Ureter (tissue), 1 donor: Measurements from ENCODE around the gene GNMT. TPM values are rescaled to one million over a fixed set of nuclear protein-coding genes. Genes with fewer than 3 reads are reported as not detected.
A peak's percentile ranks its signal among the peaks of the same experiment; 100 is the strongest.
"Not testable (repeated sequence)": the region's sequence is repeated elsewhere in the genome, so short reads cannot be mapped to it uniquely, and the experiment has no call there.

Experiments used
- DNase-seq: peaks from one replicate; pipeline ENCODE4 v3.0.0-alpha.2; 2020; ENCODE audit warnings: low spot score
- total RNA-seq: library from RNA; stranded (reverse); gene quantifications from one replicate; pipeline ENCODE4 v1.2.4, GENCODE V29; 2023
- donor health status: DM: yes; HTN: yes; CAD: no.

Gene GNMT
- total RNA-seq, 1 donor from 2014 or later, result 0.73 TPM

DNA sequence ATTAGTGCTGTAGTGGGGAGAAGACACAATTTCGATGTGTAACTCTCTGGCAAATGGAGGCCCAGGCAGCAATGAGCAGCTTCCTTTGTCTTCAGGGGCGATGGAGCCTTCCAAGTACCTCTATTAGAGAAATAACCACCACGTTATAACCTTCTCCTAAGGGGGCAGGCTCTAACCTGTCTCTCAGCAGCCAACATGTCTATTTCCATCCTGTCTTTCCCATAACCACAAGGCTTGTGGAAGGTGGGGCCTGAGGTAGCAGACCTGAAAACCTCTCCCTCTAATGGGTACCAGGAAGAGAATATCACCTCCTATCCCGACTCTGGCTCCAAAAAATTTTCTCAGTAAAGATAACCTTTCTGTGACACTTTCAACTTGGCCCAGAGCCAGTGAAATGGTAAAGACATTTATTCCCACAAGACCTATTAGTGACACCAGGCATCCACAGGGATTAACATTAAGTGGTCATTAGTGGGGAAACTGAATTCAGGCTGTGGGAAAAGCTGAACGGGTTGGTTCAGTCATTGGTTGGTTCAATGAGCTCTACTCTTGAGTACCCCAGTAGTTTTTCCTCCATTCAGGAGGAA lies 14.5 kb downstream of the GNMT start:
- no peak for DNase-seq

GRCh38 chr6:42978487-42978838 lies 17.9 kb downstream of the GNMT start:
- no peak for DNase-seq

DNA sequence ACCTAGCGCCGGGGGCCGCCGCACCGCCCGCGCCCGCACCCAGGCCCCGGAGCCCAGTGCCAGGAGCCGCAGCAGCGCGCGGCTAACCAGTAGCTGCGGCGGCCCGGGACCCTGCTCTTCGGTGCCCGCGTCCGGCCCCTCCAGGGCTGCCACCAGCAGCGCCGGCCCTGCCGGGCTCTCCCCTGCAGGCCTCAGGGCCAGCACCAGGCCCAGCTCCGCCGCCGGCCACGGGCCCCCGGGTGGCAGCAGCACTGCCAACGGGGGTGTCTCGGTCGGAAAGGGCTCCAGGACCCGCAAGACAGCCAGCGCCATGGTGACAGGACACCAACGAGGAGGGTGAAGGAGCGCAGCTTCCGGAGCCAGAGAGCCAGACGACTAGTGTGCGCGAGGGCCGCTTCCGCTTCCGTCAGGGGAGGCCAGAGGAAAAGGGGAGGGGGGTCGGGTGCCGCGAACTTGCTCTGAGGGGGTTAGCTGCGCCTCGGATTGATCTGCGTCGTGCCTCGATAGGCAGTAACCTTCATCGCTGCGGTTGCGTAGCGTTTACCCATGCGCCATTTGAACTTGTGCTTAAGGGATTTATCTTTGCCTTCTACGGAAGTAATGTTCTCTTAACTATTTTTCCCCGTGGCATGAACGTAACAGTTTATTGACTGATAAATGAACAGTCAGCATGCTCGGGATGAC lies 18.4 kb downstream of the GNMT start, which contains the start of gene PEX6:
Gene PEX6, minus strand, starts transcription at position 343 of the 684 bp plus-strand sequence. Its CDS starts 31 bp downstream, at position 312.
- DNase-seq, result peak; percentile 94

DNA sequence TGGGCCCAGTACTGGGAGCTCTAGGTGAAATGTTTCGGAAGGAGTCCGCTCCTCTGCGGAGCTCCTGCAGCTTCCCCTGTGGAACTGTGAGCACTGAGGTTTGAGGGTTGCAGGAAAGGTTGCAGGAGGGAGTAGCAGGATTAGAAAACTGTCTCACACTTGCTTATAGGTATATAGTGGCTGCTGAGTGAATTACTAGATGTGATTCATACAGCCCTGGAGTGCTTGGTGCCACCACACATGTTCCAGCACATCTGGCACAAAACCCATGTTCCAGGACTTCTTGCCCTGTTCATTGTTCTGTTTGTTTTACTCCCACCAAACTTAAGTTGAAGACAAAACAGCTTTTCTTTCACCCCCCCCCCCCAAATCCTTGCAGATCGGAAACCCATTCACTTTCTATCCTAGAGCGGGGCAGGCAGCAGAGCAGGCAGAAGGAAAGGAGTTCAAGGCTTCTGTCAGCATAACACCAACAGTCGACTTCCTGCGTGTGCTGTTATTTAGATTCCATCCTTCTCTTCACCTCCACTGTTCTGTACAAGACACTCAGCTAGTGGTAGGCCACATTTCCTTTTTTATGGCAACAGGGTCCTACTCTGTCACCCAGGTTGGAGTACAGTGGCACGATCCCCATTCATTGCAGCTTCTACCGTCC lies 19.1 kb downstream of the GNMT start:
- no peak for DNase-seq

GRCh38 chr6:42981836-42982235 lies 21.3 kb downstream of the GNMT start:
- DNase-seq, result no peak

DNA sequence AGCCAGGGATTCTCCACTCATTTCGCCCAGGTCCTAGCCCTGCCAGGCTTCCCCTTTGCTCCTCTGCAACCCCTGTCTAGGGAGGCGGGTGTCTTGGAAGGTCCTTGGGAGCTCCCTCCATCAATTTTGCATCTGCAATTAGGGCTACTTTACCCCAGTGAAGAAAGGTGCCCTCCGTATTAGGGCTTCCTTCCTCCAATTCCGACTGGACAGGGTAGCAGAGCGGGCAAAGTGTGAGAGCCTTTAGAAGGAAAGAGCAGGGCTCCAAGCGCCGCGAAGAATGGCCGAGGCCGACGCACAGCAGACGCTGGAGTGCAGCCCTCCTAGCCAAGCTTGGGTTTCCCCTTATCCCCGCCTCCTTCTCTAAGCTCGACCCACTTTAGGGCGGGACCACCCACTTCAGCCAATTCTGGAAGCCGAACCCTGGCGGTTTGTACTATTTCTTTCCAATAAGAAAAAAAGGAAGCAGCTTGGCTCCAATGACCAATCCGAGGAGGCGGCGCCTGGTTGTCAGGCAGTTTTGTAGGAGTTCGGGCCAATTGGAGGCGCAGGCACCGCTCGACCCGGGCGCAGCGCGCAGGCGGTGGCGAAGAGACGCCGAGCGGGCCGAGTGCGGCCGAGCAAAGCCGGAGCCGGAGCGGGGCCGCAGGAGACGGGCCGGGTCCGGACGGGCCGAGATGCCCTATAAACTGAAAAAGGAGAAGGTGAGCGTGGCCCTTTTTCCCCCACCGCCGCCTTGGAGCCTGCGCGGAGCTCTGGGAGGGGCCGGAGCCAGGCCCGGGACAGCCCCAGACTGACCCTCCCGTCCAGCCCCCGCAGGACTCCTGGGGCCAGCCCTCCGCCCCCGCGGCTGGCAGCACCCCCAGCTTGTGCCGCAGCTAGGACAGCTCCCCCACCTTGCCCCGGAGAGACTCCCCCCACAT lies 23.7 kb downstream of the GNMT start, which contains the start of gene PPP2R5D:
Gene PPP2R5D, plus strand, starts transcription at position 570 of the 923 bp plus-strand sequence. Its CDS starts 108 bp downstream, at position 678.
- peak; percentile 98 for DNase-seq

- no peak for DNase-seq
These were observed 24.4 kb downstream of the GNMT start for GRCh38 chr6:42984924-42985475.

DNA sequence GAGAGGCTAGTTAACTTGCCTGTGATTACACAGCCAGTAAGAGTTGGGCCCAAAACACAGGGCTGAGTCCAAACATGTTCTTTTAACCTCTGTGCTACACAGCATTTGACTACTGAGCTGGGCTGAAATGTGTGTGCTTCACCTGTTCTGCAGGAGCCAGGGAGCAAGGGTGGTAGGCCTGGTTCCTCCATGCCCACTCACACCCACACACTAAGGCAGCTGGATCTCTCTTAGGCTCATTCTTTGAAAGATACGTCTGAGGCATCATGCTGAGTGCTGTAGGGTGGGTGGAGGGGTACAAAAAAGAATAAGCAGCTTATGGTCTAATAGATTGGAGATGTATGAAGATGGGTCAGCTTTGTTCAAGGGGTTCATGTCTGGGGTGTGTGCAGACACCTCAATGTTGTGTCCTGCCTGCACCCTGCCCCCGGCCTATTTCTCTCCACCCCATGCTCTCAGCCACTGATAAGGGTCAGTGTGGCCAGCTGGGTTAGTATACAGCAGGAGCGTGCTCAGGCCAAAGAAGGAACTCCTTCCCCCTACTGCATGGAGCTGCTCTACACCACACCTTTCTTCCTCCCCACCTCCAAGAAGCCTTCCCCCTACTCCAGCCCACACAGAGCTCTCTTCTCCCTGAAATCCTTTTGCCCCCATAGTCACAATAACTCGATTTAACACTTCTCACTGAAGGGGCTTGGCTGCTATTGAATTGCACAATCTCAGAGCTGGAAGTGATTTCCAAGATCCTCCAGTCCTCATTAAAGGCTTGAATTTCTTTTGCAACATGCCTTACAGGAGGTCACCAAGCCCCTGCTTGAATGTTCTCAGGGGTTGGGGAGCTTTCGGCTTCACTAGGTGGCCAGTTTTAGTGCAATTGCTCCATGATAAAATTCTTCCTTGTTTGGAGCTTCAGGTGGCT lies 27.2 kb downstream of the GNMT start:
- DNase-seq, result no peak

DNA sequence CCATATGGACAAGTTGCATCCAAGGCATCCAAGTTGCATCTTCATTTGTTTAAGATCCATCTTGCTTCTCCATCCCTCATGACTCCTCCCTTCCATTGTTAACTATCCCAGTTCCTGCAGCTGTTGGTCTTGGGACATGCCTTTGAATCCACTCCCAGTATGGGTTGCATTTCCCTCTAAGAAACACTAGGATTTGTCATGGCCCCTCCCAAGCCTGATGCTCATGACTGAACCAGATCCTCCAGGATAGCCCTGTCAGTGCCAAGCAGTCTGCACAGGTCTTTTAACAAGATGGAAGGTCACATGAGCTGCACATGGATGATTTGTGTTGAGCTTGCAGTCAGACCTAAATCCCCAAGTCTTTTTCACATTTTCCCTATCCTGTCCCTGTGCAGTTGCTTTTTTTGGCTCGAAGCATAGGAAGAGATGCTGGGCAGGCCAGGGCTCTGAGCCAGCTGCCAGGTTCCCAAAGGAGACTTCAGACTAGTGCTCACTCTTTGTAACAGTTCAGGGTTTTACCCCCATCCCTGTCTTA lies 28.0 kb downstream of the GNMT start:
- DNase-seq, result no peak

DNA sequence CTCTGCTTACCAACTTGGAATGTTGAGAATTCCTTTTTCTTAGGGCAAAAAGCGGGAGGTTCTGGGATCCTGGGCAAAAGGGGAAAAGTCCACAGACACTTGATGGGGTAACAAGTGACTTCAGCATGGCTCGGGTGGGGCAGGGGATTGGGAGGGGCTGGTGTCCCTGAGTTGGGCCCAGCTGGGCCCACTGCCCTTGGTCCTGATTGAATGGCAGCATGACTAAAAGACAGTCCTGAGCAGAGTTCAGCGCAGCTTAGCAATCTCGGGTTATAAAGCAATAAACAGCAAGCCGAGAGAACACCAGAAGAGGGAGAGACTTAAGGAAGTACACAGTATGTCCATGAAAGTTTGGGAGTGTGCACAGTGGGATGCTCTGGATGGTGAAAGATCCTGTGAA lies 29.4 kb downstream of the GNMT start:
- DNase-seq, result no peak

DNA sequence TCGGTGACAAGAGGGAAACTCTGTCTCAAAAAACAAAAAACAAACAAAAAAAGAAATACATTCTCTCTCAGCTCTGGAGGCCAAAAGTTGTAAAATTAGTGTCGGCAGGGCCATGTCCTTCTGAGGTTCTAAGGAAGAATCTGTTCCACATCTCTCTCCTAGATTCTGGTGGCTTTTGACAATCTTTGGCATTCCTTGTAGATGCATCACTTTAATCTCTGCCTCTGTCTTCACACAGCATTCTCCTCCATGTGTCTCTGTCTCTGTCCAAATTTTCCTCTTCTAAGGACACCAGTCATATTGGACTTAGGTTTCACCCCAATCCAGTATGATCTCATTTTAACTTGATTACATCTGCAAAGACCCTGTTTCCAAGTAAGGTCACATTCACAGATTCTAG lies 32.9 kb downstream of the GNMT start:
- no peak for DNase-seq

DNA sequence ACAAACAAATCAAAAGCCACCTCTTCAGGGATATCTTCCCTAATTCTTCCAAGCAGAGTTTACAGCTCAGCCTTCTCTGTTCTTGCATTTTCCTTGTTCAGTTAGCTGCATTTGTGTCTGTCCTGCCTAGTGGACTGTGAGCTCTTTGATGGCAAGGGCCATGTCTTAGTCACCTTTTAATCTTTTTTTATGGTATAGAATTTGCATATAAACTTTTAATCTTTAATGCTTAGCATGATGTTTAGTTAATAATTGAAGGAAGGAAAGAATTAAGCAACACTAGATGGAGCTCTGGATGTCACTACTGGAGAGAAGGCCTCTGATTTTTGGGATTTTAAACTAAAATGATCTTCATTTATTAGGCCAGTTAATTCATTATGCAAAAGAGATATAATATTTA lies 36.0 kb downstream of the GNMT start:
- no peak for DNase-seq

GRCh38 chr6:42998205-42998604 lies 37.7 kb downstream of the GNMT start:
- not testable (repeated sequence) for DNase-seq

DNA sequence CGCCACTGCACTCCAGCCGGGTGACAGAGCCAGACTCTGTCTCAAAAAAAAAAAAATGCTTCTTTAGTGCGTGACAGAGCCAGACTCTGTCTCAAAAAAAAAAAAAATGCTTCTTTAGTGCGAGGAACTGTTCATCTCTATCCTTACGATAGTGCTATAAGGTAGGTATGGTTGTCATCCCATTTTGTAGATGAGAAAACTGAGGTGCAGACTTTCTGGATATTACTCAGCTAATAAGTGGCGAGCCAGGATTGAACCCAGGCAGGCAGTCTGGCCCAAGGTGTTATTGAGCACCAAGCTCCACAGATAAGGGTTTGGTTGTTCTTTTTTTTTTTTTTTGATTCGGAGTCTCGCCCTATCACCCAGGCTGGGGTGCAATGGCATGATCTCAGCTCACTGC lies 41.3 kb downstream of the GNMT start:
- no peak for DNase-seq

- no peak for DNase-seq
These were observed 45.3 kb downstream of the GNMT start for GRCh38 chr6:43005844-43006243.

DNA sequence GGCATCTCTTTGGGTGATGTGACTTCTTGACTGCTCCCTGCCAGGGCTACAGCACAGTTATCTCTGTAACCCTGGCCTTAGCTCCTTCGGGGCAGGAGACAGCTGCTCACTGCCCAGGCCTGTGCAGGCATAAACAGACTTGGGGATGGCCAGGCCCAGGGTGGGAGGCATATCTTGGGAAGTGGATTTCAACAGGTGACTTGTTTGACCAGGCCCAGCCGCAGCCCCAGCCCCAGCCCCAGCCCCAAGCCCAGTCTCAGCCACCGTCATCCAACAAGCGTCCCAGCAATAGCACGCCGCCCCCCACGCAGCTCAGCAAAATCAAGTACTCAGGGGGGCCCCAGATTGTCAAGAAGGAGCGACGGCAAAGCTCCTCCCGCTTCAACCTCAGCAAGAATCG lies 45.7 kb downstream of the GNMT start:
- DNase-seq, result no peak

- DNase-seq, result no peak
These were observed 46.6 kb downstream of the GNMT start for GRCh38 chr6:43007126-43007525.

DNA sequence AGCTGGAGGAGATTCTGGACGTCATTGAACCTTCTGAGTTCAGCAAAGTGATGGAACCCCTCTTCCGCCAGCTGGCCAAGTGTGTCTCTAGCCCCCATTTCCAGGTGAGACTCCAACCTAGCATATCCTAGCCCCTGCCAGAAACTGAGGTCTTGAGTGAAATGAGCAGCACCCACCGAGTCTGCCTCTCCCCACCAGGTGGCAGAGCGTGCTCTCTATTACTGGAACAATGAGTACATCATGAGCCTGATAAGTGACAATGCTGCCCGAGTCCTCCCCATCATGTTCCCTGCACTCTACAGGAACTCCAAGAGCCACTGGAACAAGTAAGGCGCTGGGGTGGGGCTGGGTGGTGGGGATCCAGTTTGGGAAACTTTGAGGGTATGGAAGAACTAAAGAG lies 48.6 kb downstream of the GNMT start:
- DNase-seq, result no peak

- no peak for DNase-seq
These were observed 50.7 kb downstream of the GNMT start for GRCh38 chr6:43011207-43011606.

- DNase-seq, result no peak
These were observed 51.8 kb downstream of the GNMT start for GRCh38 chr6:43012364-43012763.
